GM18870 (cell line): Measurements from ENCODE around the gene DNAL4.
"Not testable (repeated sequence)": the region's sequence is repeated elsewhere in the genome, so short reads cannot be mapped to it uniquely, and the experiment has no call there.

Experiments used
- ATAC-seq: cut with Tn5 transposase; IDR thresholded peaks from one replicate; pipeline ENCODE4 v1.9.1; 2021; ENCODE audit warnings: moderate library complexity; ENCODE audit not compliant: unreplicated experiment

Gene DNAL4

DNA sequence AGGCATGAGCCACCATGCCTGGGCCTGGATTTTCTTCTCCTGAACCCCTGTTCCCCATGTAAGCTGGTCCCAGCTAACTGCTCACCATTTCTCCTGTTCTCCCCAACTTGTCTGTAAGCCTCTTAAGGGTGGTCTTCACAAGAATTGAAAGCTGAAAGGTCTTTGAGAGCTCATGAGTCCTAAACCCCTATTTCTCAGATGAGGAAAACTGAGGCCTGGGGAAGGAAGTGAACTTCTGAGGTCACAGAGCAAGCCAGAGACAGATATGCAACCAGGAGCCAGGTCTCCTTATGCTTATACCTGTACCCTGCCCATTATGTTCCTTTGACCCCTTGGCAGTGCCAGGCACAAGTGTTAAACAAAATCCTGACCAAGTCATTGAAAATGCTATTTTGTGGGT is 33.6 kb upstream of the DNAL4 start:
- no peak for ATAC-seq

- no peak for ATAC-seq
Measured at GRCh38 chr22:38826801-38827200, 32.9 kb upstream of the DNAL4 start.

GRCh38 chr22:38826386-38826785 is 32.4 kb upstream of the DNAL4 start:
- ATAC-seq = no peak

GRCh38 chr22:38824585-38824984 is 30.6 kb upstream of the DNAL4 start:
- no peak for ATAC-seq

DNA sequence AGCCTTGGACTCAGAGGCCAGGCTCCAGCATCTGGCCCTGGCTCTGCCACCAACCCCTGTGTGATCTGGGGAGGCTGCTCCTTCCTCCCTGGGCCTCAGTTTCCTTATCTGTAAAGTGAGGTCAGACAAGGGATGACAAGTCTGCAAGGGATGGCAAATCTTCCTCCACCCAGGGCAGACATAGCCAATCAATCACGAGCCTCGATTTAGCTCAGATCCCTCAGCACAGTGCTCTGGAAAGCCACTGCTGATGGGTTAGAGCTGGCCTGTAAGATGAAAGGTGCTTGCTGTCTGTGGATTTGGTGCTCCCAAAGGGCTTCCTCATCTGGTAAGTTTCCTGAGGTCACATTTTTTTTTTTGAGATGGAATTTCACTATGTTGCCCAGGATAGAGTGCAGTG is 29.7 kb upstream of the DNAL4 start:
- ATAC-seq = no peak

- no peak for ATAC-seq
Measured at GRCh38 chr22:38823076-38823475, 29.1 kb upstream of the DNAL4 start.

DNA sequence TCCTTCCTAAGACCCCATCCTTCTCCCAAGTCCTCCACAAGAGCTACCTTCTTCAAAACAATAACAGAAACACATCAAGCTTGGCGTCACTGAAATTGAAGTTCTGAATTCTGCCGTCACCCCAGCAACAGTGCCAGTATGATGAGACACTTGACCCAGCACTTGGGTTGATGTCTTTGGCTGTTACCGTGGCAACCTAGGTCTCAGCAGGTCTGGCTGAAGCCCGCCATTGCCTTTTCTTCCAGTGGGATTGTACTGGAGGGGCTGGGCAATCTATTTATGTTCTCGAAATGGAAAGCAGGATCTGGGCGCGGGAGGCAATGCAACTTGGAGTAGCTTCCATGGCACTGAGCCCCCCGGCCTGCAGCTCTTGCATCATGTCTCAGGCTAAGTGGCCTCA is 26.1 kb upstream of the DNAL4 start:
- ATAC-seq = no peak

- ATAC-seq = no peak
Measured at GRCh38 chr22:38819387-38819940, 25.5 kb upstream of the DNAL4 start.

- ATAC-seq = no peak
Measured at GRCh38 chr22:38817196-38817595, 23.3 kb upstream of the DNAL4 start.

GRCh38 chr22:38815842-38816241 is 21.9 kb upstream of the DNAL4 start:
- ATAC-seq = no peak

DNA sequence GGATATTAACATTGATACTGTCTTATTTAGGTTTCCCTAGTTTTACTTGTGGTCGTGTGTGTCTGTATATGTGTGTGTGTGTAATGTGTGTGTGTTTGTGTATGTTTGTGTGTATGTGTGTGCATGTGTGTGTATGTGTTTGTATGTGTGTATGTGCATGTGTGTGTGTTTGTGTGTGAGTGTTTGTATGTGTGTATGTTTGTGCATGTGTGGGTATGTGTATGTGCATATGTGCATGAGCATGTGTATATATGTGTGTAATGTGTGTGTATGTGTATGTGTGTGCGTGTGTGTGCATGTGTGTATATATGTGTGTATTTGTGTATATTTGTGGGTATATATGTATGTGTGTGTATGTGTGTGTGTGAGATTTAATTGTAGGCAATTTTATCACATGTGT is 17.3 kb upstream of the DNAL4 start:
- ATAC-seq = no peak

DNA sequence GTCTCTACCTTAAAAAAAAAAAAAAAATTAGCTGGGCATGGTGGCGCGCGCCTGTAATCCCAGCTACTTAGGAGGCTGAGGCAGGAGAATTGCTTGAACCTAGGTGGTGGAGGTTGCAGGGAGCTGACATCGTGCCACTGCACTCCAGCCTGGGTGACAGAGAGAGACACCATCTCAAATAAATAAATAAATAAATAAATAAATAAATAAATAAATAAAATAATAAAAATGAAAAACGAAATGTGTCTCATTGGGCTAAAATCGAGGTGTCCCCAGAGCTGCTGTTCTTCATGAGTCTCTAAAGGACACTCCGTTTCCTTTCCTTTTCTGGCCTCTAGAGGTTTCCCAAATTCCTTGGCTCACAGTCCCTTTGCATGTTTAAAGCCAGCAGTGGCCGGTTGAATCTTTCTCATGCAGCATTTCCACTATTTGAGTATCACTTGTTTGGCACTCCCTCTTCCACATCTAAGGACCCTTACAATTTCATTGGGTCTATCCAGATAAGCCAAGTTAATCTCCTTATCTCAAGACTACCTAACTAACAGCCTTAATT is 11.2 kb upstream of the DNAL4 start:
- ATAC-seq = not testable (repeated sequence)

GRCh38 chr22:38802671-38803121 is 8.8 kb upstream of the DNAL4 start:
- ATAC-seq = no peak

- no peak for ATAC-seq
Measured at GRCh38 chr22:38799265-38800002, 5.5 kb upstream of the DNAL4 start.

DNA sequence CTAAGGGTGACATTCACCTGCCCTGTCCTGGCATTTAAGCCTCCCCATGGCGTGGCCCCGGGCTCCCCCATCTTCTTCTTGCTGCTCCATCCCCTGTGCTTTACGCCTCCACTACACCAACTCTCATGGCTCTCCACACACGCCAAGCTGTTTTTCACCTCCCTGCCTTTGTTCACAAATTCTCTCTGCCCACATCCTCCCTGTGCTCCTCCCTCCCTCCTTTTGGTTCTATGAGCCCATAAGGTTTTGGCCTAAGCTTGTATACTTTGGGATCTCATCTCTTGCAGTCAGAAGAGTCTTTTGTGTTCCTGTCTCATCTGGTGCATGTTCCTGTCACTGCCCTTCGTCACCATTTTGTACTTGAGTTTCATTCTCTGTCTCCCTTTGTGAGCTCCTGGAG is 4.6 kb upstream of the DNAL4 start:
- no peak for ATAC-seq

DNA sequence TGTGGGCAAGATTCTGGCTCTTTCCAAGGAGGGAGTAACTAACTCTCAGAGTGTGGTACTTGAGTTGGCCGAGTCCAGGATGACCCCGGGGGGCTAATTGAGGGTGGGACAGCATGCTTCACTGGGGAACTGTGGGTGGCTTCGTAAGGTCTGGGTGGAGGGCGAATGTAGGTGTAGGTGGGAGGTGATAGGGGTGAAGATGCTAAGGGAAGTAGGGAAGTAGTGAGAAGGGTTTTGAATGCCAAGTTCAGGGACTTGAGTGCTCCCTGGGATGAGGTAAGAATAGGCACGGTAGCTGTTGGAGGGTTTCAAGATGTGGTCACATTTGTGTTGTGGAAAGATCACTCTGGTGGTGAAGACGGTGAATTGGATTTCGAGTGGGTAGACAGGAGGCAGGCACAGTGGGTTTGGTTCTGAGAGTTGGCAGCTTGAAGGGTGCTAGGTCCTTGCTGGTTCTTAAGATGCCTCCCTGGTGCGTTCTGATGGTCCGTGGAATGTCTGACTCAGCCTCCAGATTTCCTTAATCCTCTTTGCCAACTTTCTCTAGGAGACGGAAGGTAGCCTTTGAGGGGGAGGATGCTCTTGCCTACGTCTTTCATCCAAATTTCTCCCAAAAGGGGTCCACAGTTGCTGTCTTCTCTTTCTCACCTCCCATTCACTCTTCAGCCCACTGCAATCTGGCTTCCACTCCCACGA is 2.5 kb upstream of the DNAL4 start:
- ATAC-seq = no peak

- no peak for ATAC-seq
Measured at GRCh38 chr22:38795569-38795968, 1.6 kb upstream of the DNAL4 start.

DNA sequence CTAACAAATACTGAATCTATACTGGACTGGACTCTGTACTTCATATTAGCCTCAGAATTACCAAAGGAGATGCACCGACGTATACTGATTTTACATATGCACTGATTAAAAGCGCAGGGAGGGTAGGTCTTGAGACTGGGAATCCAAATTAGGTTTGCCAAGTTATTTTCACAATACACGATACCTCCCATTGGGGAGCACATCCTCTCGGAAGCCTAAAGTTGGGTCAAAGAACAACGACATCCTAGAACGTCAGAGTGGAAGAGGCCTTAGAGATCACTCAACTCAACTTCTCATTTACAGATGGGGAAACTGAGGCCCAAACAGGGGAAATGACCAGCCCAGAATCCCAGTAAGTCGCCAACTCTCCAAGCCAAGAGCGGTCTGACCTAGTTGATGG is 626 bp downstream of the DNAL4 start:
- no peak for ATAC-seq

GRCh38 chr22:38792833-38793232 is 1.1 kb downstream of the DNAL4 start:
- no peak for ATAC-seq

- ATAC-seq = no peak
Measured at GRCh38 chr22:38789606-38790005, 4.3 kb downstream of the DNAL4 start.

- ATAC-seq = no peak
Measured at GRCh38 chr22:38788846-38789245, 5.1 kb downstream of the DNAL4 start.
